Thymus (tissue), 11 donors: ENCODE data around the gene MAPK10. TPM values are rescaled to one million over a fixed set of nuclear protein-coding genes. Genes with fewer than 3 reads are reported as not detected.
"Not testable (repeated sequence)": the region's sequence is repeated elsewhere in the genome, so short reads cannot be mapped to it uniquely, and the experiment has no call there.

Source experiments
- DNase-seq, 9 donors: peaks; one replicate each; pipeline ENCODE4 v3.0.0-alpha.2; 2013; ENCODE audit warnings: low spot score in 9 of 9, low read depth in 6 of 9, missing footprints in 1 of 9
- H3K27ac ChIP-seq, 2 donors: one replicate each; pipeline ENCODE4 v1.5.1; 2013; ENCODE audit warnings: control low read depth in 1 of 2, low read depth in 1 of 2, low read length in 1 of 2, mild to moderate bottlenecking in 1 of 2, moderate library complexity in 1 of 2
- H3K27me3 ChIP-seq, 2 donors: one replicate each; pipeline ENCODE4 v1.5.1; 2013; ENCODE audit warnings: low read length in 1 of 2; ENCODE audit not compliant: control insufficient read depth in 2 of 2, insufficient read depth in 1 of 2
- H3K36me3 ChIP-seq, 2 donors: one replicate each; pipeline ENCODE4 v1.5.1; 2013; ENCODE audit warnings: low read length in 1 of 2, mild to moderate bottlenecking in 1 of 2, moderate library complexity in 1 of 2; ENCODE audit not compliant: control insufficient read depth in 2 of 2, insufficient read depth in 2 of 2
- H3K4me1 ChIP-seq, 2 donors: one replicate each; pipeline ENCODE4 v1.5.1; 2013; ENCODE audit warnings: low read length in 2 of 2; ENCODE audit not compliant: control insufficient read depth in 2 of 2, insufficient read depth in 2 of 2
- H3K4me3 ChIP-seq, 2 donors: one replicate each; pipeline ENCODE4 v1.5.1; 2013; ENCODE audit warnings: low read length in 2 of 2, control low read depth in 1 of 2, mild to moderate bottlenecking in 1 of 2
- H3K9me3 ChIP-seq, 2 donors: one replicate each; pipeline ENCODE4 v1.5.1; 2013; ENCODE audit warnings: low read length in 1 of 2, mild to moderate bottlenecking in 1 of 2; ENCODE audit not compliant: control insufficient read depth in 2 of 2, insufficient read depth in 1 of 2
- WGBS: extraction: QIAGEN DNeasy Blood & Tissue Kit; methylation state at CpG from one replicate; pipeline ENCODE4 v1.1.7; 2013; 5-methylcytosine and 5-hydroxymethylcytosine counted together
- polyA plus RNA-seq: library from polyadenylated mRNA; stranded (reverse); fragments of 200-250 nt; gene quantifications from one replicate; pipeline ENCODE4 v1.2.3, GENCODE V29; 2013
- total RNA-seq: library from RNA; stranded (reverse); fragments of 120-200 nt; gene quantifications from one replicate; pipeline ENCODE4 v1.2.4, GENCODE V29; 2013
- donor health status: healthy.

The MAPK10 gene
- total and polyA plus RNA-seq, 2 donors: 3.7 to 8.6 TPM

DNA sequence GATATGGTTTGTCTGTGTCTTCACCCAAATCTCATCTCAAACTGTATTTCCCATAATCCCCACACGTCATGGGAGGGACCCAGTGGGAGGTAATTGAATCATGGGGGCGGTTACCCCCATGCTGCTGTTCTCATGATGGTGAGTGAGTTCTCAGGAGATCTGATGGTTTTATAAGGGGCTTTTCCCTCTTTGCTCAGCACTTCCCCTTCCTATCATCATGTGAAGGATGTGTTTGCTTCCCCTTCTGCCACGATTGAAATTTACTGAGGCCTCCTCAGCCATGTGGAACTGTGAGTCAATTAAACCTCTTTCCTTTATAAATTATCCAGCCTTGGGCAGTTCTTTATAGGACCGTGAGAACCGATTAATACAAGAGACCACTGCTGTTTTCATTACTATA, 29.4 kb downstream of the MAPK10 start:
- not testable (repeated sequence) for H3K27me3 ChIP-seq, H3K9me3 ChIP-seq, H3K27ac ChIP-seq, H3K4me3 ChIP-seq, H3K36me3 ChIP-seq, H3K4me1 ChIP-seq, DNase-seq
- WGBS: 76% methylated on average over 5 of the region's 5 CpGs

DNA sequence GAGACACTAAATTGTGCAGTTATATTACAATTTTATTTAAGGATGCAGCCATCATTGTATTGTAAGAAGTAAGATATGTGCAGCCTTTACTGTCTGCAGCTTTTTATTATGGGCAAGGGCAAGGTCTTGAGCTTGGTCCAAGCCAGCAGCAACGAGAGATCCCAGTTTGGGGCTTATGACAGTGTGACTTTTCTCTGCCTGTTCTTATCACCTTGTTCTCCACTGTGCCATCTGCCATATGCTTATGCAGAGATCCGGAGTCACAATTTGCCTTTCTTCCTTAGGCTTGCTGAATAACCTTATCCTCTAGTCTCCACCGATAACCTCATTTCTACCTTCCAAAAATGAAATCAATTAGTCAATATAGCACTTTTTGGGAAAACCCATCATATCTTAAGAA, 30.4 kb downstream of the MAPK10 start:
- H3K4me3 ChIP-seq: no peak overlapping the region
- H3K9me3 ChIP-seq: no peaks in the 10 kb centered on the region
- DNase-seq: no peak
- WGBS: 97% methylated on average over 3 of the region's 3 CpGs
- H3K4me1 ChIP-seq: no peaks in the 10 kb centered on the region
- no peaks in the 10 kb centered on the region for H3K27me3 ChIP-seq
- H3K27ac ChIP-seq: no peak overlapping the region
- no peaks in the 10 kb centered on the region for H3K36me3 ChIP-seq

DNA sequence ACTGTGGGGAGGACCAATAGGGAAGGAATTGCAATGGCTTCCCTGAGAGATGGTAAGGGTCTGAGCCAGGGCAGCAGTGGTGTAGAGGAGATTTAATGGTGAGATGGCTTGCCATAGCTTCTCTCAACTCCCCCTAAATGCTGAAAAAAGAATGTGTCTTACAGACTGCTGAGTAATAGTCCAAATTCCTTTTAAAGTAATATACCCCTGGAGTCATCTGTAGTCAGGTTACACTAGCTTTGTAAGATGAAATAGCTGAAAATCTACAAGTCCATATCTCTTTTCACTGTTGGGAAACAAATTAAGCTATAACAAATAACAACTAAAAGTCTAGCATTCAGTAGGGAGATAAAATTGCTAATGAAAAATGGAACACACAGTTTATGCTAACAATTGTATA, 33.5 kb downstream of the MAPK10 start:
- DNase-seq: no peak
- H3K4me3 ChIP-seq: no peak overlapping the region
- no peaks in the 10 kb centered on the region for H3K4me1 ChIP-seq
- no peaks in the 10 kb centered on the region for H3K36me3 ChIP-seq
- no peaks in the 10 kb centered on the region for H3K27me3 ChIP-seq
- no peak overlapping the region for H3K27ac ChIP-seq
- no peaks in the 10 kb centered on the region for H3K9me3 ChIP-seq

DNA sequence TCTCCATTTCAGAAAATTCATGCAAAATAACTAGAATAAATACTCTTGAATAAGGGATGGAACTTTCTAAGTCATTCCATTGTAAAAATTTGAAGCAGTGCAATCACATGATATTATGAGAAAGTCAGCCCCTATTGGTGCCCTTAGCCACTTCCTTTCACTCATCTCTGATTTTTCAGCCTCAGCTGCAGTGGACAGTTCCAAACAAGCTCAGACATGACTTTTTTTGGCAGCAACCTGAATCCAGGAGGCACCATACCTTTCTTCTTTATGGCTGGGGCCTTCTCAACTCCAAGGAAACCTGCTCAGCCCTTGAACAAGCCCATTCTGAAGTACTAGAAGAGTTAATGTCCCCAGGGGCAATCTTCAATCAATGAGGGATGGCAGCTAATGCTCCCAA, 40.5 kb downstream of the MAPK10 start:
- Histone ChIP-seq H3K27ac (no peak overlapping the region), H3K4me1 (no peaks in the 10 kb centered on the region), H3K4me3 (no peak overlapping the region), H3K27me3 (no peaks in the 10 kb centered on the region), H3K36me3 (no peaks in the 10 kb centered on the region), H3K9me3 (no peaks in the 10 kb centered on the region)
- DNase-seq: no peak

DNA sequence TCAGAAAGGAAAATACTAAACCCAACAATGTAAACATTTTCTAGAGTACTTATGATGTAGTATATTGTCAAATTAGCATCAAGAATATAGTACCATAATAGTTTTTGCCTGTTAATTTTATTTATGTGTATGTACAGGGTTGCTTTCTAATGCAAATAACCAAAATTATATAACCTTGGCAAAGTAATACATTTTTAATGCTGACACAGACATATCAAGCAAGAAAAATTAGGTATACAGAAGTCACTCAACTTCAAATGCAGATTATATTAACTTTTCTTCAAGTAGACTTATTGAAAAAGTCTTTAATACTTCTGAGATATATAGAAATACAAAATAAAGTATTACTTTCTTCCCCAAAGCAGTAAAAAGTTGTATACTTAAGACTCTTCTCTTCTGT, 44.3 kb downstream of the MAPK10 start:
- Histone ChIP-seq H3K27me3 (no peaks in the 10 kb centered on the region), H3K9me3 (no peaks in the 10 kb centered on the region), H3K4me3 (no peak overlapping the region), H3K27ac (no peak overlapping the region), H3K4me1 (no peaks in the 10 kb centered on the region), H3K36me3 (no peaks in the 10 kb centered on the region)
- DNase-seq: no peak

DNA sequence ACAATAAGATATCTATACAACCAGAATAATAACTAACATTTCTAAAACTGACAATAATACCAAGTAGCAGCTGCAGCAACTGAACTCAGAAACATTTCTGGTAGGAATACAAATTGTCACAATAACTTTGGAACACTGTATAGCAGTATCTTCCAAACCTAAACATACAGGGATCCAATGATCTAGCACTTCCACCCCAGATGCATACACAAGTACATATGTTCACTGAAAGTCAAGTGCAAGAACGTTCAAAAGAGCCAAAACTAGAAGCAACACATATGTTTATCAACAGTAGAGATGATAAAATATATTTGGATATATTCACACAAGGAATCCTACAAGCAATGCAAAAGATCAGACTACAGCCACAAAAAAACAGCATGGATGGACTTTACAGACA, 46.2 kb downstream of the MAPK10 start:
- no peaks in the 10 kb centered on the region for H3K27me3 ChIP-seq
- no peak overlapping the region for H3K4me3 ChIP-seq
- H3K36me3 ChIP-seq: no peaks in the 10 kb centered on the region
- H3K9me3 ChIP-seq: no peaks in the 10 kb centered on the region
- H3K4me1 ChIP-seq: no peaks in the 10 kb centered on the region
- H3K27ac ChIP-seq: no peak overlapping the region
- no peak for DNase-seq
- 87% methylated on average over 1 of the region's 1 CpG for WGBS

DNA sequence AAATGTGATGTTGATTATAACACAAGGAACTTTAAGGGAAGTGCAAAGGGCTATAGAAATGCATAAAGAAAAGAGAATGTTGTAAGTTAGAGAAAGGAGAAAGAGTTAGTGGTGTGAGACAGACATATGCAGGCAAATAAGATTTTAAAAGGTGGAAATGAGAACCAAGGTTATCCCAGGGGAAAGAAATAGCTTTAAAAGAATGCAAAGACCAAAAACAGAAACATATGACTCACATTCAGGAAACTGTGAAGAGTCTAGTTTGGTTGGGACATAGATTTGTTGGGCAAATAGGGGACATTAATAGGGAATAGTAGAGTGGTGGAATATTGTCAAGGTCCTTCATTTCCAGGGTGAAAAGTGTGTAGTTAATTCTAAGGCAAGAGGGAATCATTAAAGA, 52.4 kb downstream of the MAPK10 start:
- H3K9me3 ChIP-seq: no peaks in the 10 kb centered on the region
- H3K4me3 ChIP-seq: no peak overlapping the region
- H3K27ac ChIP-seq: no peak overlapping the region
- no peak for DNase-seq
- H3K4me1 ChIP-seq: no peaks in the 10 kb centered on the region
- no peaks in the 10 kb centered on the region for H3K27me3 ChIP-seq
- no peaks in the 10 kb centered on the region for H3K36me3 ChIP-seq

DNA sequence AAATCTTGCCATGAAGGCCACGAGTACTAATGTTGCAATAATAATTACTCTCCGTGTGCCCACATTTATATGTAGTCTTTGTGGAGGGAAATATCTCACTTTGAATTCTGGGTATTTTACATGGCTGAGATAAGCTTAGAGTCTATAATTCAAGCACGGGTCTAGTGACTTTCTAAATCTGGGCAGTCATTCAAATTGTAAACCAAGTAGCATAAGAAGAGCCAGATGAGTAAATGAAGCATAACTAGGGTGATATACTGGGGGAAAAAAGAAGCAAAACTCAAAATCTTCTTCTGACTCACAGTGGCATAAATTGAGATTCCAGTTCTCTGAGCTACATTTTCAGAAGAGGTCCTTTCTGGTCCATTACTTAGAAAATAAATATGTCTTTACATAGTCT, 53.0 kb downstream of the MAPK10 start:
- no peak overlapping the region for H3K27ac ChIP-seq
- no peaks in the 10 kb centered on the region for H3K36me3 ChIP-seq
- no peaks in the 10 kb centered on the region for H3K27me3 ChIP-seq
- H3K4me1 ChIP-seq: no peaks in the 10 kb centered on the region
- H3K9me3 ChIP-seq: no peaks in the 10 kb centered on the region
- H3K4me3 ChIP-seq: no peak overlapping the region
- WGBS: 91% methylated on average over 3 of the region's 3 CpGs
- peak in 1 of 9 donors; percentile 30 for DNase-seq

DNA sequence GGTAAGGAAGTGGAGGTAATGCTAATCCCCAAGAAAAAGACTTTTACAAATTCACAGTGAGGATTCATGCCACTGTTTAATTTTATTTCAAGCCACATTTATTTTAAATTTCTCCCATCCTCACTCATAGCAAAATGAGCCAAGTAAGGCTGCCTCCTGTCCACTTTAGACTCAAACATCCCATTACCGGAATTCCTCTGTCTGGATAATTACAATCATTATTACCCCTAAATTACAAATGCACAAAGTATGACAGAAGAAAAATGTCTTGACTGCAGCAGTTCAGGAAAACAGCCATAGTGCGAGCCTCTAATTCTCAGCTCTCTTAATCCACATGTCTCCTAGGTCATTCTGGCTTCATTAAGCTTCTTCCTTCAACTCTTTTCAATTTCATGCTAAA, 57.0 kb downstream of the MAPK10 start:
- DNase-seq: no peak
- WGBS: 99% methylated on average over 2 of the region's 2 CpGs
- Histone ChIP-seq H3K36me3 (no peaks in the 10 kb centered on the region), H3K27me3 (no peaks in the 10 kb centered on the region), H3K4me3 (no peak overlapping the region), H3K9me3 (no peaks in the 10 kb centered on the region), H3K4me1 (no peaks in the 10 kb centered on the region), H3K27ac (no peak overlapping the region)

DNA sequence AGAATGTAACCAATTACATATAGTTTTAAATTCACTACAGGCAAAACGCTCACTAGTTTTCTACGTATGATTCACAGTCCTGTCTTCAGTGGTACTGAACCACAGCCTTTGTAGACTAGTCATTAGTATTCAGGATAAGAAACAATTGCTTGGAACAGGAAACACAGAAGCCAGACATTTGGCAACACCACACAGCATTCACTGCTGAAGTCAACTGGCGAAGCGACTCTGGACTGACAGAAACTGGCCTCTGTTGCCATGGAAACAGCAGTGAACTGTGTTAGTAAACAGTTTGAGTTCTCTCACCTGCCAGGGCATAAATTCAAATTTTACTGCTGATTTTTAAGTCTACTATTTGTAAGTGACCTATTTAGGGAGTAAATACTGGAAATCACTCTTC, 57.6 kb downstream of the MAPK10 start:
- Histone ChIP-seq H3K27me3 (no peaks in the 10 kb centered on the region), H3K27ac (no peak overlapping the region), H3K36me3 (no peaks in the 10 kb centered on the region), H3K4me3 (no peak overlapping the region), H3K4me1 (no peaks in the 10 kb centered on the region), H3K9me3 (no peaks in the 10 kb centered on the region)
- DNase-seq: peak in 2 of 9 donors; percentile 7 to 39
- 87% methylated on average over 4 of the region's 4 CpGs for WGBS
